ENCODE results near the gene AGMAT.

- TF ChIP-seq, protein P1, sequence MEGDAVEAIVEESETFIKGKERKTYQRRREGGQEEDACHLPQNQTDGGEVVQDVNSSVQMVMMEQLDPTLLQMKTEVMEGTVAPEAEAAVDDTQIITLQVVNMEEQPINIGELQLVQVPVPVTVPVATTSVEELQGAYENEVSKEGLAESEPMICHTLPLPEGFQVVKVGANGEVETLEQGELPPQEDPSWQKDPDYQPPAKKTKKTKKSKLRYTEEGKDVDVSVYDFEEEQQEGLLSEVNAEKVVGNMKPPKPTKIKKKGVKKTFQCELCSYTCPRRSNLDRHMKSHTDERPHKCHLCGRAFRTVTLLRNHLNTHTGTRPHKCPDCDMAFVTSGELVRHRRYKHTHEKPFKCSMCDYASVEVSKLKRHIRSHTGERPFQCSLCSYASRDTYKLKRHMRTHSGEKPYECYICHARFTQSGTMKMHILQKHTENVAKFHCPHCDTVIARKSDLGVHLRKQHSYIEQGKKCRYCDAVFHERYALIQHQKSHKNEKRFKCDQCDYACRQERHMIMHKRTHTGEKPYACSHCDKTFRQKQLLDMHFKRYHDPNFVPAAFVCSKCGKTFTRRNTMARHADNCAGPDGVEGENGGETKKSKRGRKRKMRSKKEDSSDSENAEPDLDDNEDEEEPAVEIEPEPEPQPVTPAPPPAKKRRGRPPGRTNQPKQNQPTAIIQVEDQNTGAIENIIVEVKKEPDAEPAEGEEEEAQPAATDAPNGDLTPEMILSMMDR (IDR thresholded peaks at IDR 0.05; ENCODE audit: low read length) = no peak
- no peak for TF ChIP-seq EZH2 (IDR thresholded peaks at IDR 0.05; ENCODE audit: borderline replicate concordance, low read length)
Measured at GRCh38 chr1:15617173-15618076, 32.6 kb upstream of the AGMAT start, which contains the start of gene DDI2.
